Astrocyte of the spinal cord (primary cell): ENCODE data around the gene DCHS1.

Experiments
- DNase-seq: peaks from one replicate; pipeline ENCODE4 v3.0.0; 2011; ENCODE audit warnings: low read depth, low spot score
- H3K4me3 ChIP-seq: 2 replicates; pipeline ENCODE4 v1.5.1; 2011; ENCODE audit warnings: low read depth, mild to moderate bottlenecking, low read length, moderate library complexity
- in situ Hi-C: cut with HindIII; loops from 2 replicates; pipeline ENCODE4 v1.10.0; 2017; ENCODE audit warnings: low sequenced_read_pairs
- TF ChIP-seq, protein P1 (sequence below): IDR thresholded peaks from 2 replicates; pipeline ENCODE4 v1.5.1; 2012; ENCODE audit warnings: low read depth, mild to moderate bottlenecking, low read length, inconsistent platforms

The DCHS1 gene

DNA sequence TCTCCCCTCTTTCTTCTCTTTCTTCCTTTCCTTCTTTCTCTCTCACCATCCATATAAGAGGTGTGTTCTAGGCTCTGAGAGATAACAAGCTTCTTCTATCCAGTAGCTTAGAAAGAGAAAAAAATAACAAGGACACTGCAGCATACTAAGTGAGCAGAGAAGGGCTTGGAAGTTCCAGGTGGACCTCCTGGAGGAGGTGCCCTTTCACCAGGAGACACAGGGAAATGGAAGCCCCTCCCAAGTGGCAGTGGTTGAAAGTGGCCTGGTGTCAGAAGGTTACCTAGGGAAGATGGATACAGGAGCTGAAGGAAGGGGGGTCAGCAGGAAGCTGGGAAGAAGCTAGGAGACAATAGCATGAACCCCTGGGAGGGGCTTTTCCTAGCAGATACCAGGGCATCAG, 5.5 kb downstream of the DCHS1 start:
- no peak overlapping the region for H3K4me3 ChIP-seq
- DNase-seq = no peak
- in situ Hi-C loops = no loop called here
- TF ChIP-seq, protein P1, sequence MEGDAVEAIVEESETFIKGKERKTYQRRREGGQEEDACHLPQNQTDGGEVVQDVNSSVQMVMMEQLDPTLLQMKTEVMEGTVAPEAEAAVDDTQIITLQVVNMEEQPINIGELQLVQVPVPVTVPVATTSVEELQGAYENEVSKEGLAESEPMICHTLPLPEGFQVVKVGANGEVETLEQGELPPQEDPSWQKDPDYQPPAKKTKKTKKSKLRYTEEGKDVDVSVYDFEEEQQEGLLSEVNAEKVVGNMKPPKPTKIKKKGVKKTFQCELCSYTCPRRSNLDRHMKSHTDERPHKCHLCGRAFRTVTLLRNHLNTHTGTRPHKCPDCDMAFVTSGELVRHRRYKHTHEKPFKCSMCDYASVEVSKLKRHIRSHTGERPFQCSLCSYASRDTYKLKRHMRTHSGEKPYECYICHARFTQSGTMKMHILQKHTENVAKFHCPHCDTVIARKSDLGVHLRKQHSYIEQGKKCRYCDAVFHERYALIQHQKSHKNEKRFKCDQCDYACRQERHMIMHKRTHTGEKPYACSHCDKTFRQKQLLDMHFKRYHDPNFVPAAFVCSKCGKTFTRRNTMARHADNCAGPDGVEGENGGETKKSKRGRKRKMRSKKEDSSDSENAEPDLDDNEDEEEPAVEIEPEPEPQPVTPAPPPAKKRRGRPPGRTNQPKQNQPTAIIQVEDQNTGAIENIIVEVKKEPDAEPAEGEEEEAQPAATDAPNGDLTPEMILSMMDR = no peak

DNA sequence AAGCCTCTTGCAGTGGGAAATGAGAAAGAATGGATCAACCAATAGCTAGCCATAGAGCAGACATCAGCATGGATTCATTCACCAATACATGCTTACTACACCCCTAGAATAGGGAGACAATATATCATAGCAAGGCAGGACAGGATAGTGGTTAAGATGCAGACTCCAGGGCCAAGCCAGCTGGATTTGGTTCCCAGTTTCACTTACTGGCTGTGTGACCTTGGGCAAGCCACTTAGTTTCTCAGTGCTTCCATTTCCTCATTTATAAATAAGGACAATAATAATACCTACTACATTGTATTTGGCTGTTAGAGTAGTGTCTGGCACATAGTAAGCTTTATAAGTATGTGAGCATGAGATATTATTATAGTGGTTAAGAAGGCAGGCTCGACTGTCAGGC, 7.1 kb downstream of the DCHS1 start:
- in situ Hi-C loops = no loop called here

DNA sequence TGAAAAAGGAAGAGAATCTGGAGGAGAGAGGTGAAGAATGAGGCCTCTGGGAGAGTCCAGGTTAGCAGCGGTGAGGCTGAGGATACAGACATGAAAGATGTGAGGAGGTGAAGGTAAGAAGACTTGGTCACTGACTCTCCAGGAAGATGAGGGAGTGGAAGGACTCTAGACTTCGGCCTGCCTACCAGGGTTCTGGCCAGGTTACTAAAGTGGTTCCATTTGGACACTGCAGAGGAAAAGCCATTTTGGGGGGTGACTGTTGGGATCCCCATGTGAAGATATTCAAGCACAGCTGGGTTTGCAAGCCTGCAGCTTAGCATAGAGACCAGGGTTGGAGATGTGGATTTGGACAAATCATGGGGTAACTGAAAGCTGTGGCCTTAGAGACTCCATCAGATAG, 7.8 kb downstream of the DCHS1 start:
- H3K4me3 ChIP-seq = no peak overlapping the region
- TF ChIP-seq, protein P1 = no peak
- no peak for DNase-seq
- in situ Hi-C loops = no loop called here

More for the DNA sequence above, 7.1 kb downstream of the DCHS1 start:
- DNase-seq = no peak
- no peak overlapping the region for H3K4me3 ChIP-seq
- TF ChIP-seq, protein P1 = no peak

DNA sequence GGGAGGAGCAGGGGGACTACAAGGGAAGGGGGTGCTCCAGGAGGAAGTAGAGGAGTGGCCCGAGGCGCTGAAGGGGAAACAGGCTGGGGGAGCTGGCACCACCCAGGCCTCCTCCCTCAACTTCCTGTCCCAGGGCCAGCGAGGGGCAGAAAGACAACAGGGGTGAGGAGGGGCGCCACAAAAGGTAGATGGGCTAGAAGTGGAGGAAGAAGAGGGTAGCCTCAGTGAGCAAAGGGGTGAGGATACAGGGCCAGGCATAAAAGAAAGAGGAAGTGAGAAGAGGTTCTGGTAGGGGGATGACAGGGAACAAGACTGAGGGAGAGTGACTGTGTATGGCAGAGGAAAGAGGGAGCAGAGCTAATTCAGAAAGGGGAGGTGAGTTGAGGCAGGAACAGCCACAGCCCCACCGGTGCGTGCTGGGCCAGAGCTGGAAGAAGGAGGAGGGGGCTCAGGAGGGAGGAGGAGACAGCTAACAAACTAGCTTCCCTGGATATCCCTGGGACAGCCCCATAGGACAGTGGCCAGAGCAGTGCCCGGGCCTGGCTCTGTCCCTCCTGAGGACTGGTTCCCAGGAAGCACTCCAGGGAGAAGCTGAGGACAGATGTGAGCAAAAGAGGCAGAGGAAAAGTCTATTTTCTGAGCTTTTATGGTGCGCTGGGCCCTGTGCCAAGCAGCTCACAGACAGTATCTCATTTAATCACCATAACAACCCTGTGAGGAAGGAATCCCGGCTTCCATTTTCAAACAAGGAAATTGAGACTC, 8.5 kb downstream of the DCHS1 start:
- H3K4me3 ChIP-seq = no peak overlapping the region
- TF ChIP-seq, protein P1 = no peak
- DNase-seq = peak; percentile 32
- in situ Hi-C loops = no loop called here

DNA sequence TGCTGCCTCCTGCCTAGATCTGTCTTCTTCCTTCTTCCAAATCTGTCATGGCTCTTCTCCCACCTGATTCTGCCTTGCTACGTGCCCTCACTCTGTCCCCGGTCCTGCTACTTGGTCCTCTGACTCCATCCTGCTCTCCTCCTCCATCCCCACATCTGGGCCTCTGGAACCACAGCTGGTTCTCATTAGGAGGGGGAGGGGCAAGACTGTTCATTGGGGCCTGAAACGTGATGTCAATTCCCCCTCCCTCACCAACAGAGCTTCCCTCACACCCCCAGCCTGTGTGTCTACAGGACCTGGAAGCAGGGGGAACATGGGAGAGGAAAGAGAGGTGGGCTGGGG, 9.1 kb downstream of the DCHS1 start:
- DNase-seq = peak; percentile 29
- H3K4me3 ChIP-seq = no peak overlapping the region
- in situ Hi-C loops = no loop called here
- TF ChIP-seq, protein P1 = no peak

DNA sequence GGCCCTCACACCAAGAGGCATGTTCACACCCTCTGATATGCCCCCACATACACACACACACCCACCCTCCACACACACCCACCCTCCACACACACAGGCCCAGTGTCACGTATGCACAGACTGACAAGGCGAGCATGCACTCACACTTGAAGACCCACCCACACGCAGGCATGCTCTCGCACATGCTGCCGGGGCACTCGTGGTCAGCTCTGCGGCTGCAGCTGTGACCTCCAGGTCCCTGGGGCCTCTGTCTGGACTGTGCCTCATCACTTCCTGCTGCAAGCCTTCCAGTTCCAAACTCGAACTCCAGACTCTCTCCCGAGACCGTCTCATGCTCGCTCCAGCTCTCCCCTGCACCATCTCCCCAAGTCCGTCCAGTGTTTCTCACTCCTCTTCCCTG, 9.5 kb downstream of the DCHS1 start:
- no peak overlapping the region for H3K4me3 ChIP-seq
- in situ Hi-C loops = no loop called here
- TF ChIP-seq, protein P1 = no peak
- peak; percentile 49 for DNase-seq

DNA sequence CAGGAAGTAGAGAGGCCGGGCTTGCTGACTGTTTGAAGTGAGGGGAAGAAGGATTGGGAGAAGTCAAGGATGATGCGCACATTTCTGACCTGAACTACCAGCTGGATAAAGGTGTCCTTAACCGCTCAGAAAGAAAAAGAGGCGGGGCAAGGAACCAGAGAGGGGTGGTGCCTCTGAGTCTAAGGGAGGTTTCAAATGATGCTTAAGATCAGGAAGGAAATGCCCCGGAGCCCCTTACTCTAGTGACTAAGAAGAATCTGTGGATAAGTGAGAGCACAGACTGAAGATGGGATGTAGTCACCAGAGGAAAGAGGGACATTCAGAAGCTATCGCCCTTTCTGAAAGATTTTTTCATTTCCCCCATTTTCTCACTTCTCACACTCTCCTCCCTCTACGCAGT, 12.7 kb downstream of the DCHS1 start:
- DNase-seq = no peak
- in situ Hi-C loops = no loop called here
- TF ChIP-seq, protein P1 = no peak
- no peak overlapping the region for H3K4me3 ChIP-seq
